Stimulated activated CD4-positive, alpha-beta T cell treated with anti-CD3 and anti-CD28 coated beads, TNF-alpha, amount 100 ng/mL, for 1 hour (primary cell): ENCODE results near the gene ORAI1.
"Not testable (repeated sequence)": the region's sequence is repeated elsewhere in the genome, so short reads cannot be mapped to it uniquely, and the experiment has no call there.

Experiments used
- DNase-seq, 3 donors: peaks; one replicate each; pipeline ENCODE4 v3.0.0-alpha.2; 2020; ENCODE audit warnings: low read depth in 3 of 3, low spot score in 1 of 3

The ORAI1 gene

GRCh38 chr12:121648458-121649028, 22.2 kb downstream of the ORAI1 start:
- DNase-seq: no peak

DNA sequence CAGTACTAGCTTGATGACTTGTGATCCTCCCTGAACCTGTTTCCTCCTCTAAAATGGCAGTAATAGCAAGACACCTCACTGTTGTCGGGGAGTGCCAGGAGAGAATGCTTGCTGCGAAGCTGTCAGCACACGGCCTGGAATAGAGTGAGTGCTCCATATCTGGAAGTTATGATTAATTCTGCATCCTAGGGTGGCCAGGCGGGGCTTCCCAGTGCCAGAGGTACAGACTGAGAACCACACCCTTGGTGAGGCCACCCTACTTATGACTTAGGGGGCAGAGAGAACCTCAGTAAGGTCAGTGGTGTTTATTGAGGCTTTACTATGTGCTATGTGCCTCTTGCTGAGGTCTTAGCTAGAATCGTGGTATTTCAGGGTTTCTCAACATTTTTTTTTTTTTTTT, 23.0 kb downstream of the ORAI1 start:
- no peak for DNase-seq

DNA sequence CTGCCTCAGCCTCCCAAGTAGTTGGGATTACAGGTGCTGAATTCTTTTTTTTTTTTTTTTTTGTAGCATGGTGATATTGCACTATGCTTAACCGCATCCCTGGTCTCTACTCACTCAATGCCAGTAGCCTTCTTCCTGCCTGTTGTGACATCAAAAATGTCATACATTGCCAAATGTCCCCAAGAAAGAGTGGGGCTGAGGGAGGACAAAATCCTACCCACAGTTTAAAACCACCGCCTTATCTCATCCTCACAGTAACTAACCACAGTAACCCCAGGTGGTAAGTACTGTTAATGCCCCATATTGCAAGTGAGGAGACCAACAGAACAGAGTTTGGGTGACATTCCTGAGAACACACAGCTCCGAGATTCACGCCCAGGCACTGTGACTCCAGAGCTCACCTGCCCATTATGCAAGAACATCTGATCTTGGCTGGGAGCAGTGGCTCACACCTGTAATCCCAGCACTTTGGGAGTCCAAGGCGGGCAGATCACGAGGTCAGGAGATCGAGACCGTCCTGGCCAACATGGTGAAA, 23.6 kb downstream of the ORAI1 start:
- no peak for DNase-seq

DNA sequence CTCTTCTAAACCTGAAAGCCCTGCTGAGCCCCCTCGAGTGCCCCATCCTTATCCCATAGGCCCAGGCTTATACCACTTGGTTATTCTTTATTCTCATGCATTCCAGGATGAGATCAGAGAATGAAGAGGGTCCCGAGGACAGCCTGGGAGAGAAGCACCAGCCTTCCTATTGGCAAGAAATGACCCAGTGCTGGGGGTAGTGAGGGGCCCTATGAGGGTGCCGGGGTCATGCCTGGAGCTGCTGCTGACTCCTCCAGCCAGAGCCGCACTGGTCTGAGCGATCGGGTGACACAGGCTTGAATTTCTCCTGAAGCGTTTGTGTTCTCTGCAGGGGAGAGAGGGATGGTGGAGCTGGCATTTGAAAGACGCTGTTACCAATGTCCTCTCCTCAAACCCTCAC, 25.0 kb downstream of the ORAI1 start:
- DNase-seq: no peak

GRCh38 chr12:121652767-121653497, 26.6 kb downstream of the ORAI1 start:
- DNase-seq: no peak

GRCh38 chr12:121653999-121654398, 27.7 kb downstream of the ORAI1 start:
- no peak for DNase-seq

DNA sequence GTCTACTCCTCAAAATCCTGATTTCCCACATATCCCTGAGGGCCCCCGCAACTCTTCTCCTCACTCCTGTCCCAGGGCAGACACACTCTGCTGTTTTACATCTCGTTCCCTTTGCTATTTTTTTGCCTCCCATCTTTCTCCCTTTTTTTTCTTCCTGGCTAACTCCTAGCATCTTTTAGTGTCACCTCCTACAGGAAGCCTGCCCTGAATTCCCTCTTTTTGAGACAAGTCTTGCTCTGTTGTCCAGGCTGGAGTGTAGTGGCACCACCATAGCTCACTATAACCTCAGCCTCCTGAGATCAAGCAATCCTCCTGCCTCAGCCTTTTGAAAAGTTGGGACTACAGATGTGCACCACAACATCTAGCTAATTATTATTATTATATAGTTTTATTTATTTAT, 29.8 kb downstream of the ORAI1 start:
- no peak for DNase-seq

GRCh38 chr12:121657305-121658008, 31.1 kb downstream of the ORAI1 start:
- DNase-seq: no peak

- not testable (repeated sequence) for DNase-seq
Measured at GRCh38 chr12:121661353-121662105, 35.2 kb downstream of the ORAI1 start.

DNA sequence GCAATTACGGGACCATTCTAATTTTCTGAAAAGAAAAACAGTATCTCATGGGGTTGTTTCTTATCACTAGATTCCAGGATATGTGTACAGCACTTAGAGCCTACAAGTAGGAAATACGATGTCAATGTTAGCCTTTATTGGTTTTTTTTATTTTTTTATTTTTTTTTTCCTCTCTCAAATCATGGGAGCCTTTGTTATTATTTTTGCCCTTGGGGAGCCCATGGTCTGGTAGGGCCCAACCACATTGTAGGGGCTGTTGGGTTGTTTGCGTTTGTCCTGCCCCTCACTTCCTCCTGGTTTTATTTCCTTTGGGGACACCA, 37.2 kb downstream of the ORAI1 start:
- no peak for DNase-seq

GRCh38 chr12:121666829-121667228, 40.5 kb downstream of the ORAI1 start:
- DNase-seq: not testable (repeated sequence)

DNA sequence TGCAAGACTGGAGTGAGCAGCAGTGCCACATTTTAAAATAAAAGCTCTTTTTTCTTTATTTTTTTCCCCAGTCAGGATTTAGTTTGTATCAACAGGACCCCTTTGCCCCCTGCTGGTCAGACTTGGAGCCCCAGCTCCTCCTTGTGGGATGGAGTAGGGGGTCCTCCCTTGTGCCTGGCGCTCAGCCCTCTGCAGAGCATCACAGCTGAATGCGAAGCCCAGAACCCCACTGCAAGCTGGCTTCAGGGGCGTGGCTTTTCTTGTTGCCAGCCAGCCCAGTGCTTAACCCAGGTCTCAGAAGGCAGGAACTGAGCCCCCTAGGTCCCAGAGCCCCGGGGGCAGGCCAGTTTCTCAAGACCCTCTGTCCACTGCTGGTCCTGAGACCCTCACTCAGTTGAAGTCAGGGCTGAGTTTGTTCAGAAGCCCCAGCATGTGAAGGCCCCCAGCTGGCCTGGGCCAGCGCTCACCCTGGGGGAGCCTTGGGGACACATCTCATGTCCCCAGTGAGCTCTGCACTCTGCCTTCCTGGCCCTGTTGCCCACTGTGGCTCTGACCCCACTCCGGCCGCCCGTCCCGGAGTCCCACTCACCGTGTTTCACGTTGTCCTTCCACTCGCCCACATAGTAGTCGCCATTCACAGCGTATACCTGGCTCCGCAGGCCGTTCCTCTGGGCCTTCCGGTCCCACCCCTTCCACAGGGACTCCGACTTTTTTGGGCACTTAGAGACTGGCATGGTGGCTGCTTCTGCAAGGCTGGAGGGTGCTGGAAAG, 42.6 kb downstream of the ORAI1 start:
- peak in 1 of 3 donors; percentile 40 for DNase-seq

- no peak for DNase-seq
Measured at GRCh38 chr12:121669521-121669900, 43.2 kb downstream of the ORAI1 start, which contains the start of gene MORN3. MORN3 (minus strand) TSS chr12:121669654; CDS start chr12:121669483, 171 bp downstream.

DNA sequence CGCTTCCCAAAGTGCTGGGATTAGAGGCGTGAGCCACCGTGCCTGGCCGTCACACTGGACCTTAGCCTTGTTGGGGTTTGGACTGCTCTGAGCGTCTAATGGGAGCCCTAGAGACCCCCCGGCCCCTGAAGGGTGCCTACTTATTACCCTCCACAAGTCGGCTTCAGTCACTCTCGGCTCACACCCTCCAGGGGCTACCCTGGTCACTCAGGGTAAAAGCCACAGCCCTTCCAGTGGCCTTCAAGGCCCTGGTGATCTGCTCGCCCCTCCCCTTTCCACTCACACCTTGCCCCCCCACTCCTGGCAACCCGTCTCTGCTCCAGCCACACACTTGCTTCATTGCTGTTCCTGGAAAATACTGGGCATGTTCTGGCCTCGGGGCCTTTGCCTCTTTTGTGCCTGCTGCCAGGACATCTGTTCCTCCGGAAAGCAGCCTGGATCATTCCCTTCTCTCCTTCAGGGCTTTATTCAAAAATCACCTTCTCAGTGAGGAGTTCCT, 46.7 kb downstream of the ORAI1 start:
- DNase-seq: no peak

DNA sequence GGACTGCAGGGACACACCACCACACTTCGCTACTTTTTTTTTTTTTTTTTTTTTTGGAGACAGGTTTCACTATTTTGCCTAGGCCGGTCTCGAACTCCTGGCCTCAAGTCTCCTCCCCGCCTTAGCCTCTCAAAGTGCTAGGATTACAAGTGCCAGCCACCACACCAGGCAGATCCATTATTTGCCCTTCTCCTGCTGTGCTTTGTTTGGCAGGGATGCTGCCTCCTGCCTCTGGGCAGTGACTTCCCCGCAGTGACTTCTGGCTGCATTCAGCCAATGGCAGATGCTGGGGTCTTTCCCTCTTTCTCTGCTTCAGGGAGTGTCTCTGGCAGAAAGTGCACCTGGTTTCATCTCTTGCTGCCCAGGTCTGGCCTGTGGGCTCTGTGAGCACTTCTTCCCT, 49.9 kb downstream of the ORAI1 start:
- no peak for DNase-seq

- DNase-seq: no peak
Measured at GRCh38 chr12:121678305-121678704, 52.0 kb downstream of the ORAI1 start.

- no peak for DNase-seq
Measured at GRCh38 chr12:121678716-121679300, 52.5 kb downstream of the ORAI1 start.

DNA sequence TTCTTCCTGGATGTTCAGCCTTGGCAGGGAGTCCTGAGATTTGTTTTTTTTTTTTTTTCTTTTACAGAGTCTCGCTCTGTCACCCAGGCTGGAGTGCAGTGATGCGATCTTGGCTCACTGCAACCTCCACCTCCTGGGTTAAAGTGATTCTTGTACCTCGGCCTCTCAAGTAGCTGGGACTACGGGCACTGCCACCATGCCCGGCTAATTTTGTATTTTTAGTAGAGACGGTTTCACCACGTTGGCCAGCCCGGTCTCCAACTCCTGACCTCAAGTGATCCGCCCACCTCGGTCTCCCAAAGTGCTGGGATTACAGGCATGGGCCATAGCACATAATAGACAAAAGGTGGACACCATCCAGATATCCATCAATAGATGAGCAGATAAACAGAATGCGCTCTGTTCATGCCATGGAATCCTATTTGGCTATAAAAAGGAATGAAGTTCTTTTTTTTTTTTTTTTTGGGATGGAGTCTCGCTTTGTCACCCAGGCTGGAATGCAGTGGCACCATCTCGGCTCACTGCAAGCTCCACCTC, 53.4 kb downstream of the ORAI1 start:
- not testable (repeated sequence) for DNase-seq

GRCh38 chr12:121688966-121689365, 62.6 kb downstream of the ORAI1 start:
- DNase-seq: no peak

GRCh38 chr12:121689430-121689829, 63.1 kb downstream of the ORAI1 start:
- DNase-seq: no peak
